ENCODE data around the gene MTFR1L. TPM values are rescaled to one million over a fixed set of nuclear protein-coding genes. Genes with fewer than 3 reads are reported as not detected.

Gene MTFR1L
- total RNA-seq, 2 experiments from 2014 or later: 25.5 to 28.0 TPM

- Mint-ChIP-seq H3K36me3 (ENCODE audit: low read depth) (peaks cover 81% of the 10 kb centered on the region), H3K27ac (peak overlapping the region; percentile 57), H3K27me3 (no peaks in the 10 kb centered on the region), H3K4me1 (ENCODE audit: low read depth) (peaks cover 19% of the 10 kb centered on the region), H3K9me3 (no peaks in the 10 kb centered on the region), H3K4me3 (peak overlapping the region; percentile 13)
- ChIA-PET POLR2A (interaction anchor here (0.8 to 4.1 kb wide), 3 partner anchors 9 to 22 kb away, joined by 3 to 43 read pairs (median 3); partner anchors contain the start of gene MTFR1L), CTCF (interaction anchor here (1.6 kb wide), 1 partner anchor 64 kb away, joined by 5 read pairs; no protein-coding TSS in a partner anchor)
- Histone ChIP-seq H3K9me3 (ENCODE audit: control insufficient read depth in 1 of 2, insufficient read depth in 1 of 2, low read length in 2 of 2) (no peaks in the 10 kb centered on the region), H3K27me3 (ENCODE audit: control insufficient read depth in 1 of 2, insufficient read depth in 2 of 2, low read length in 2 of 2) (no peaks in the 10 kb centered on the region), H3K36me3 (ENCODE audit: insufficient read depth, low read length) (peaks cover 73% of the 10 kb centered on the region), H3K4me3 (ENCODE audit: low read length) (no peak overlapping the region), H3K4me1 (ENCODE audit: insufficient read depth, low read length) (peaks cover 6% of the 10 kb centered on the region), H3K27ac (ENCODE audit: low read depth in 1 of 2, low read length in 2 of 2) (no peak overlapping the region)
- ATAC-seq (ENCODE audit: poor library complexity) (no peak), DNase-seq (no peak)
- no peak for TF ChIP-seq CTCF (IDR thresholded peaks at IDR 0.05)
- intact Hi-C loops (cut with DNase I, micrococcal nuclease): no loop called here
These were observed 11.9 kb downstream of the MTFR1L start for GRCh38 chr1:25831569-25832196.

- Histone ChIP-seq H3K4me3 (ENCODE audit: low read length) (no peak overlapping the region), H3K27ac (ENCODE audit: low read depth in 1 of 2, low read length in 2 of 2) (no peak overlapping the region), H3K4me1 (ENCODE audit: insufficient read depth, low read length) (peaks cover 4% of the 10 kb centered on the region), H3K9me3 (ENCODE audit: control insufficient read depth in 1 of 2, insufficient read depth in 1 of 2, low read length in 2 of 2) (no peaks in the 10 kb centered on the region), H3K27me3 (ENCODE audit: control insufficient read depth in 1 of 2, insufficient read depth in 2 of 2, low read length in 2 of 2) (no peaks in the 10 kb centered on the region), H3K36me3 (ENCODE audit: insufficient read depth, low read length) (peaks cover 65% of the 10 kb centered on the region)
- no peaks in the 10 kb centered on the region for H3K27me3 Mint-ChIP-seq
- no peak for TF ChIP-seq CTCF (IDR thresholded peaks at IDR 0.05)
- ChIA-PET CTCF (interaction anchor here (1.6 kb wide), 1 partner anchor 63 kb away, joined by 5 read pairs; no protein-coding TSS in a partner anchor), POLR2A (interaction anchor here (0.8 to 4.1 kb wide), 3 partner anchors 8 to 22 kb away, joined by 3 to 43 read pairs (median 3); partner anchors contain the start of gene MTFR1L)
- peaks cover 19% of the 10 kb centered on the region for H3K4me1 Mint-ChIP-seq (ENCODE audit: low read depth)
- H3K4me3 Mint-ChIP-seq: no peak overlapping the region
- ATAC-seq (ENCODE audit: poor library complexity): no peak
- DNase-seq: no peak
- H3K9me3 Mint-ChIP-seq: no peaks in the 10 kb centered on the region
- intact Hi-C loops (cut with DNase I, micrococcal nuclease): no loop called here
- H3K36me3 Mint-ChIP-seq (ENCODE audit: low read depth): peaks cover 76% of the 10 kb centered on the region
- H3K27ac Mint-ChIP-seq: peak overlapping the region; percentile 57
These were observed 12.7 kb downstream of the MTFR1L start for GRCh38 chr1:25832336-25833037.

GRCh38 chr1:25833158-25833557, 13.4 kb downstream of the MTFR1L start:
- Mint-ChIP-seq H3K27ac (no peak overlapping the region), H3K27me3 (no peaks in the 10 kb centered on the region), H3K4me3 (no peak overlapping the region), H3K4me1 (ENCODE audit: low read depth) (peaks cover 19% of the 10 kb centered on the region), H3K36me3 (ENCODE audit: low read depth) (peaks cover 70% of the 10 kb centered on the region), H3K9me3 (no peaks in the 10 kb centered on the region)
- POLR2A ChIA-PET: no interaction called here
- peaks cover 58% of the 10 kb centered on the region for H3K36me3 ChIP-seq (ENCODE audit: insufficient read depth, low read length)
- no peak overlapping the region for H3K27ac ChIP-seq (ENCODE audit: low read depth in 1 of 2, low read length in 2 of 2)
- H3K27me3 ChIP-seq (ENCODE audit: control insufficient read depth in 1 of 2, insufficient read depth in 2 of 2, low read length in 2 of 2): no peaks in the 10 kb centered on the region
- DNase-seq (no peak), ATAC-seq (ENCODE audit: poor library complexity) (no peak)
- H3K4me3 ChIP-seq (ENCODE audit: low read length): no peak overlapping the region
- H3K9me3 ChIP-seq (ENCODE audit: control insufficient read depth in 1 of 2, insufficient read depth in 1 of 2, low read length in 2 of 2): no peaks in the 10 kb centered on the region
- H3K4me1 ChIP-seq (ENCODE audit: insufficient read depth, low read length): peaks cover 4% of the 10 kb centered on the region
- no peak for TF ChIP-seq CTCF (IDR thresholded peaks at IDR 0.05)
- CTCF ChIA-PET: no interaction called here
- intact Hi-C loops (cut with DNase I, micrococcal nuclease): no loop called here

Data from CD4-positive, alpha-beta T cell (primary cell).